ENCODE results near the gene MUC15. TPM values are rescaled to one million over a fixed set of nuclear protein-coding genes. Genes with fewer than 3 reads are reported as not detected.

MUC15 gene
- total and polyA plus RNA-seq, 3 donors from 2014 or later: 0.25 to 0.57 TPM; not detected in 1

DNA sequence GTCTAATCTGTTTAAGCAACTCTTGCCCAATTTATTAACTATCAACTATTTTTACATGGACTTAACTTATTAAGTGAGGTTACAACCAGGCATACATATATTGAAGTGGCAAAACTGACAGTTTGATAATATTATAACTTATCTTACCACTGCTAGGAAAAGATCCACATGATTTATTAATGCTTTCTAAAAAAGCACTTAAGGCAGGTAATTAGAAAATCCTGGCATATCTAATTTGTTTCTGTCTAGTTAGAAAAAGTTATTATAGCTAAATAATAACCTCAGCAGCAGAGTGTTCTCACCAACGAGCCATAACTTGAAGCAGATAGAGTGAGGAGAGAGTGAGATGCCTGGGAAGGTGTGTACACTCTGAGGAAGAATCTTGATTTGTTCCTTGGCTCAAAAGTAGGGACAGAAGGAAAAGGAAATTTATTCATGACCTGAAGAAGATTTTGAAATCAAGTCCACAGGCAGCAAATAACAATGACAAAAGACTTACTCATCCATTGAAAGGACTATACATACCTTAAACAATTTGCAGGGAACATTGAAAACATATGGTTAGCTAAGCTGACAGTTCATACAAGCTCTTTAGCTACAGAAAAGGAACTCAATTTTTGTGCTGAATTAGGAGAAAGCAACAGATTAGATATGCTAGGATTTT, 7.1 kb upstream of the MUC15 start:
- Histone ChIP-seq H3K36me3 (ENCODE audit: low read depth, missing control alignments) (no peaks in the 10 kb centered on the region), H3K27ac (no peak overlapping the region), H3K4me1 (no peaks in the 10 kb centered on the region), H3K4me3 (no peak overlapping the region), H3K27me3 (no peaks in the 10 kb centered on the region), H3K9me3 (no peaks in the 10 kb centered on the region)
- intact Hi-C loops (cut with DNase I; ENCODE audit: low total_unique reads): no loop called here
- TF ChIP-seq POLR2A (IDR thresholded peaks at IDR 0.05): no peak
- TF ChIP-seq, protein P1, sequence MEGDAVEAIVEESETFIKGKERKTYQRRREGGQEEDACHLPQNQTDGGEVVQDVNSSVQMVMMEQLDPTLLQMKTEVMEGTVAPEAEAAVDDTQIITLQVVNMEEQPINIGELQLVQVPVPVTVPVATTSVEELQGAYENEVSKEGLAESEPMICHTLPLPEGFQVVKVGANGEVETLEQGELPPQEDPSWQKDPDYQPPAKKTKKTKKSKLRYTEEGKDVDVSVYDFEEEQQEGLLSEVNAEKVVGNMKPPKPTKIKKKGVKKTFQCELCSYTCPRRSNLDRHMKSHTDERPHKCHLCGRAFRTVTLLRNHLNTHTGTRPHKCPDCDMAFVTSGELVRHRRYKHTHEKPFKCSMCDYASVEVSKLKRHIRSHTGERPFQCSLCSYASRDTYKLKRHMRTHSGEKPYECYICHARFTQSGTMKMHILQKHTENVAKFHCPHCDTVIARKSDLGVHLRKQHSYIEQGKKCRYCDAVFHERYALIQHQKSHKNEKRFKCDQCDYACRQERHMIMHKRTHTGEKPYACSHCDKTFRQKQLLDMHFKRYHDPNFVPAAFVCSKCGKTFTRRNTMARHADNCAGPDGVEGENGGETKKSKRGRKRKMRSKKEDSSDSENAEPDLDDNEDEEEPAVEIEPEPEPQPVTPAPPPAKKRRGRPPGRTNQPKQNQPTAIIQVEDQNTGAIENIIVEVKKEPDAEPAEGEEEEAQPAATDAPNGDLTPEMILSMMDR (IDR thresholded peaks at IDR 0.05): no peak
- DNase-seq: no peak
- 37 to 43% methylated on average over 1 of the region's 1 CpG for WGBS, 2 donors

DNA sequence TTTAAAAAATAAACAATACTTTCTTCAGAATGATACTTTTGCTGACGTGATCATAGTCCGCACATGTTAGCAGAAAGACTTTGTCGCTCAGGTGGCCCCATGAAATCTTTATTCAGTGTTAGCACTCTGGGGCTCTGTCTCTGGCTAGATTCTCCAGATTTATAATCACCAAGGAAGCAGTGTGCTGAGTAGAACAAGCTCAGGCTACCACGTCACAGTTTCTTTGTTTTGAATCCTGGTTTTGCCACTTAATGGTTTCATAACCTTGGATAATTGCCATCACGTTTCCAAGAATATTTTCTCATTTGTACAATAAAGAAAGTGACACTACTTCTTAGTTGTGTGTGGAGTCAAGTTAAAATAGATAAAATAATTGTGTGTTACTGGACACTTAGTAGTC, 3.9 kb upstream of the MUC15 start:
- DNase-seq: no peak
- TF ChIP-seq POLR2A (IDR thresholded peaks at IDR 0.05): no peak
- TF ChIP-seq, protein P1 (IDR thresholded peaks at IDR 0.05): no peak
- Histone ChIP-seq H3K4me1 (no peaks in the 10 kb centered on the region), H3K9me3 (no peaks in the 10 kb centered on the region), H3K4me3 (no peak overlapping the region), H3K36me3 (ENCODE audit: low read depth, missing control alignments) (no peaks in the 10 kb centered on the region), H3K27ac (no peak overlapping the region), H3K27me3 (no peaks in the 10 kb centered on the region)
- WGBS, 2 donors: 64 to 72% methylated on average over 5 of the region's 5 CpGs
- intact Hi-C loops (cut with DNase I; ENCODE audit: low total_unique reads): no loop called here

DNA sequence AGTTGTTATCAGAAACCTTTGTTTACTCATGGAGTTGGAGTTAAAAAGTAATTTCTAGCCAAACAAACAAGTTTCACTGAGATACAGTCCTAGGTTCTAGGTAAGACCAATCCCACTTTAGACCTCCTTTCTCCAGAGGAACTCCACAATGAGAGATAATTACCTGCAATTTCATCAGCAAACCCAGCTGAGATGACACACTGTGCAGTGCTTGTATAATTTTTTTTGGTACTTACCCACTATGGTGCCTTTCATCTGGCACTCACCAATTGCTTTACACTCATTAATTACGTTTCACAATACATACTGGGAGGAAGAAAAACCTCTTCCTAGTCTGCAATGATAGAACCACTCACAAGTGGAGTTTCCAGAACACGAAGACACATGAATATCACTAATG, 1.8 kb upstream of the MUC15 start:
- Histone ChIP-seq H3K27me3 (no peaks in the 10 kb centered on the region), H3K4me1 (no peaks in the 10 kb centered on the region), H3K27ac (no peak overlapping the region), H3K36me3 (ENCODE audit: low read depth, missing control alignments) (no peaks in the 10 kb centered on the region), H3K4me3 (no peak overlapping the region), H3K9me3 (no peaks in the 10 kb centered on the region)
- no peak for DNase-seq
- TF ChIP-seq POLR2A (IDR thresholded peaks at IDR 0.05): no peak
- TF ChIP-seq, protein P1 (IDR thresholded peaks at IDR 0.05): no peak
- WGBS, 2 donors: 91 to 92% methylated on average over 2 of the region's 2 CpGs
- intact Hi-C loops (cut with DNase I; ENCODE audit: low total_unique reads): no loop called here

DNA sequence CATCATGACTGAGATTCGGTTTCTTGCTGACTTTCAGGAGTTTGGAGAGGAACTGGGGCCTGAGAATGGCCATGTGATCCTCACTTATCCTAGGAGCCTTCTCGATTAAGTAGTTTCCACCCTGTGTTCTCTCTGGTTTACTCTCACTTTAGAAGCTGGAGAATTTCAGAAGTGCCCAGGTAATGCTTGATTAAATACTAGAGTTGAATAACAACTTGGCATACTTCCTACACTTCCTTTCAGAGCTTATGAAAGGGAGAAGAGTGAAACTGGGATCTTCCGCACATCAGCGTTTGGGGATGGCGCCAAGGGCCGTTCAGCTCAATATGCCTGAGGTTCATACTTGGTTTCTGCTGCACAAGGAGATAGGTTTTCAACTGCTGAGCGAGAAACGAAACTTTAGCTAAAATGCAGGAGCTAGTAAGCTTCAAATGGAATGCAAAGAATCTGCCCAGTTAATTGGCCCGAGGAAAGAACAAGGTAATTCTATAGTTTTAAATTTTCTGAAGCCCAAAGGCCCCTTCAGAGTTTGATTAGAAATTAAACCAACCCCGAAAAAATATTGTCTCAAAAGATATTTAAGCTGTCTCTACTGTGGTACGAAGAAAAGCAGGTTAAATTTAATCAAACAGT, 823 bp upstream of the MUC15 start:
- intact Hi-C loops (cut with DNase I; ENCODE audit: low total_unique reads): no loop called here
- Histone ChIP-seq H3K4me1 (no peaks in the 10 kb centered on the region), H3K27me3 (no peaks in the 10 kb centered on the region), H3K4me3 (no peak overlapping the region), H3K36me3 (ENCODE audit: low read depth, missing control alignments) (no peaks in the 10 kb centered on the region), H3K27ac (no peak overlapping the region), H3K9me3 (no peaks in the 10 kb centered on the region)
- no peak for DNase-seq
- 37 to 56% methylated on average over 11 of the region's 11 CpGs for WGBS, 2 donors
- TF ChIP-seq, protein P1 (IDR thresholded peaks at IDR 0.05): no peak
- TF ChIP-seq POLR2A (IDR thresholded peaks at IDR 0.05): no peak

DNA sequence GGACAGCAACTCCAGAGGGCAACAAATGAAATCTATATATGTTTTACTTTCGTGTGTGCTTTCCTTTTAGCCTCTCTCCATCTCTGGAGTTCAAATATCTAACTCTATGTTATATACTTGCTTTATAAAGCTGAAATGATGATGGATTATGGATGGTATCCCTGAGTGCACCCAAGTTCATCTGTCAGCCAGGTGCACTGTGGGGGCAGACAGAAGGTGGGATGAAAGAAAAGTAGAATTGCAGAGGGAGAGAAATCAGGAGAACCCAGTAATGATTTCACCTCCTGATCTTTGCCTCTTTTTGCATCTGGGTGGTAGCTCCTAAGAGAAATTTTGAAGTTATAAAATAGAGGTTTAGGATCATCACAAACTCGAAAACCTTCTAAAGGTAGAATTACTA, 2.4 kb downstream of the MUC15 start:
- H3K9me3 ChIP-seq: no peaks in the 10 kb centered on the region
- TF ChIP-seq, protein P1 (IDR thresholded peaks at IDR 0.05): no peak
- no peak for TF ChIP-seq POLR2A (IDR thresholded peaks at IDR 0.05)
- H3K36me3 ChIP-seq (ENCODE audit: low read depth, missing control alignments): no peaks in the 10 kb centered on the region
- H3K4me1 ChIP-seq: no peaks in the 10 kb centered on the region
- H3K4me3 ChIP-seq: no peak overlapping the region
- H3K27me3 ChIP-seq: no peaks in the 10 kb centered on the region
- intact Hi-C loops (cut with DNase I; ENCODE audit: low total_unique reads): no loop called here
- no peak overlapping the region for H3K27ac ChIP-seq
- DNase-seq: no peak
- 84 to 87% methylated on average over 2 of the region's 2 CpGs for WGBS, 2 donors

Data from testis (tissue), 3 donors.